Pancreas (tissue), 10 donors: ENCODE data around the gene AOPEP. TPM values are rescaled to one million over a fixed set of nuclear protein-coding genes. Genes with fewer than 3 reads are reported as not detected.

ENCODE experiments used
- ATAC-seq, 4 donors: fragments of 200-7000 bp; cut with Tn5 transposase; one replicate each; pipeline versions ENCODE4 v1.8.0 to v1.9.1; 2020; ENCODE audit warnings: mild to moderate bottlenecking in 4 of 4, moderate library complexity in 4 of 4
- DNase-seq, 6 donors: peaks; one replicate each; pipeline ENCODE4 v3.0.0-alpha.2; 2020
- FAIRE-seq: peaks from 2 replicates; lab custom pipeline; 2012; peaks lifted over from hg19 to GRCh38; lab: Jason Lieb, UNC
- H3K27ac ChIP-seq, 4 donors: fragments of 200-600 bp; sonication (generic); 1 replicate in 3 of 4; 2 replicates in 1 of 4; pipeline versions ENCODE4 v1.5.0 to v1.8.0; 2020
- H3K27me3 ChIP-seq, 4 donors: fragments of 200-600 bp; one replicate each; pipeline ENCODE4 v1.8.0; 2021
- H3K36me3 ChIP-seq, 3 donors: fragments of 200-600 bp; sonication (generic) in 1 of 3; one replicate each; pipeline versions ENCODE4 v1.5.0 to v1.8.0; 2020 to 2021
- H3K4me1 ChIP-seq, 3 donors: fragments of 200-600 bp; one replicate each; pipeline ENCODE4 v1.8.0; 2021
- H3K4me3 ChIP-seq, 4 donors: fragments of 200-600 bp; sonication (generic) in 2 of 4; one replicate each; pipeline versions ENCODE4 v1.5.0 to v1.8.0; 2020 to 2021
- H3K9me3 ChIP-seq, 4 donors: fragments of 200-600 bp; one replicate each; pipeline ENCODE4 v1.8.0; 2021
- CTCF ChIP-seq, 4 donors: fragments of 200-600 bp; sonication (generic) in 3 of 4; IDR thresholded peaks; one replicate each; pipeline versions ENCODE4 v1.5.0 to v1.8.0; 2021; ENCODE audit warnings: antibody characterized with exemption in 4 of 4
- WGBS, 2 donors: extraction: QIAGEN DNeasy Blood & Tissue Kit; methylation state at CpG; one replicate each; pipeline ENCODE4 v1.1.7; 2013; 5-methylcytosine and 5-hydroxymethylcytosine counted together
- intact Hi-C, 3 donors: fragments of 100-400 bp; cut with DNase I; formaldehyde crosslinking; loops; one replicate each; pipeline versions ENCODE4 v1.11.1 to v1.14.2; 2022
- polyA plus RNA-seq, 2 donors: library from polyadenylated mRNA; stranded (reverse); fragments of 200-250 nt; gene quantifications; one replicate each; pipeline ENCODE4 v1.2.3, GENCODE V29; 2013
- total RNA-seq, 6 donors: library from RNA; stranded (reverse); fragmentation: NEBNext Ultra II Directional in 4 of 6; extraction: Animal tissue kit (Norgen Biotek cat#: 25700) in 4 of 6; gene quantifications; one replicate each; pipeline versions ENCODE4 v1.2.1 to v1.2.4, GENCODE V29; 2021 to 2023
- donor health status: healthy with polysubstance abuse.
- donor health status: DM: no; HTN: no; CAD: no; lungs with moderate emphysema.
- donor health status: DM: no; HTN: no; CAD: no.
- donor health status: control.
- donor health status: control.
- donor health status: Bipolar disorder and iron deficiency.
- donor health status: DM: yes; HTN: yes; CAD: no.
- donor health status: DM: no; HTN: no; CAD: no.
- donor health status: DM: no; HTN: no; CAD: no.
- donor health status: DM: yes; HTN: yes; CAD: no.

The AOPEP gene
- total and polyA plus RNA-seq, 8 donors = 50.5 to 140 (median 76.7) TPM

- Histone ChIP-seq H3K4me1 (peaks cover 0 to 10% (median 0%) of the 10 kb centered on the region in 3 donors), H3K4me3 (no peak overlapping the region), H3K36me3 (no peaks in the 10 kb centered on the region), H3K9me3 (no peaks in the 10 kb centered on the region), H3K27ac (peak overlapping the region in 2 of 4 donors; percentile 8 to 44), H3K27me3 (no peaks in the 10 kb centered on the region)
- intact Hi-C loops = no loop called here
- 42 to 48% methylated on average over 6 of the region's 6 CpGs for WGBS, 2 donors
- TF ChIP-seq CTCF (IDR thresholded peaks at IDR 0.05) = no peak
- DNase-seq = peak in 4 of 6 donors; percentile 12 to 41 (median 35)
- ATAC-seq = peak; percentile 46 to 80 (median 65)
- FAIRE-seq = no peak
Observed at GRCh38 chr9:94743035-94743954, 16.8 kb downstream of the AOPEP start.

- Histone ChIP-seq H3K4me3 (no peak overlapping the region), H3K27me3 (no peaks in the 10 kb centered on the region), H3K27ac (peak overlapping the region in 1 of 4 donors; percentile 8), H3K4me1 (peaks cover 0 to 10% (median 0%) of the 10 kb centered on the region in 3 donors), H3K9me3 (no peaks in the 10 kb centered on the region), H3K36me3 (no peaks in the 10 kb centered on the region)
- TF ChIP-seq CTCF (IDR thresholded peaks at IDR 0.05) = no peak
- ATAC-seq (no peak), DNase-seq (no peak), FAIRE-seq (no peak)
- 93% methylated on average over 8 of the region's 8 CpGs for WGBS, 2 donors
- intact Hi-C loops = no loop called here
Observed at GRCh38 chr9:94745806-94746540, 19.5 kb downstream of the AOPEP start.

- no peak for FAIRE-seq
- peaks cover 0 to 10% (median 0%) of the 10 kb centered on the region in 3 donors for H3K4me1 ChIP-seq
- no peak for TF ChIP-seq CTCF (IDR thresholded peaks at IDR 0.05)
- intact Hi-C loops = no loop called here
- peak overlapping the region in 2 of 4 donors; percentile 6 to 8 for H3K27ac ChIP-seq
- peak in 2 of 4 donors; percentile 24 to 44 for ATAC-seq
- DNase-seq = no peak
- H3K4me3 ChIP-seq = no peak overlapping the region
- H3K36me3 ChIP-seq = no peaks in the 10 kb centered on the region
- no peaks in the 10 kb centered on the region for H3K27me3 ChIP-seq
- no peaks in the 10 kb centered on the region for H3K9me3 ChIP-seq
- WGBS, 2 donors = 38 to 45% methylated on average over 4 of the region's 4 CpGs
Observed at GRCh38 chr9:94746541-94747370, 20.3 kb downstream of the AOPEP start.

- ATAC-seq (no peak), FAIRE-seq (no peak), DNase-seq (no peak)
- Histone ChIP-seq H3K27ac (no peak overlapping the region), H3K27me3 (no peaks in the 10 kb centered on the region), H3K9me3 (no peaks in the 10 kb centered on the region), H3K4me3 (no peak overlapping the region), H3K36me3 (no peaks in the 10 kb centered on the region), H3K4me1 (no peaks in the 10 kb centered on the region)
- no peak for TF ChIP-seq CTCF (IDR thresholded peaks at IDR 0.05)
- WGBS, 2 donors = 94 to 96% methylated on average over 4 of the region's 4 CpGs
- intact Hi-C loops = no loop called here
Observed at GRCh38 chr9:94754976-94755475, 28.5 kb downstream of the AOPEP start.
